CD8-positive, alpha-beta memory T cell (primary cell): ENCODE measurements around the gene HIF3A. TPM values are rescaled to one million over a fixed set of nuclear protein-coding genes. Genes with fewer than 3 reads are reported as not detected.

Source experiments
- CTCF ChIA-PET: fragments of 350-600 bp; sonication (Branson Sonifier 250); formaldehyde crosslinking; loops from one replicate; lab custom pipeline; 2021; ENCODE audit warnings: antibody characterized with exemption; lab: Charles Lee
- POLR2A ChIA-PET: fragments of 350-600 bp; sonication (Branson Sonifier 250); formaldehyde crosslinking; loops from one replicate; lab custom pipeline; 2021; ENCODE audit warnings: antibody characterized with exemption; lab: Charles Lee
- DNase-seq, 5 donors: peaks; one replicate each; pipeline versions ENCODE4 v3.0.0 to v3.0.0-alpha.2; 2020 to 2022; ENCODE audit warnings: mixed read lengths in 1 of 5
- H3K27ac ChIP-seq: one replicate; pipeline ENCODE4 v1.7.0; 2013; ENCODE audit warnings: low read depth, mild to moderate bottlenecking, low read length, moderate library complexity
- H3K27me3 ChIP-seq: 2 replicates; pipeline ENCODE4 v1.7.0; 2013; ENCODE audit warnings: low read length, mild to moderate bottlenecking; ENCODE audit not compliant: insufficient read depth, poor library complexity, severe bottlenecking
- H3K36me3 ChIP-seq: 2 replicates; pipeline ENCODE4 v1.7.0; 2013; ENCODE audit warnings: mild to moderate bottlenecking, low read length, moderate library complexity; ENCODE audit not compliant: insufficient read depth
- H3K4me1 ChIP-seq: 2 replicates; pipeline ENCODE4 v1.7.0; 2013; ENCODE audit warnings: mild to moderate bottlenecking, low read length, moderate library complexity; ENCODE audit not compliant: insufficient read depth
- H3K4me3 ChIP-seq: 2 replicates; pipeline ENCODE4 v1.7.0; 2013; ENCODE audit warnings: mild to moderate bottlenecking, low read length
- H3K9me3 ChIP-seq: 2 replicates; pipeline ENCODE4 v1.7.0; 2013; ENCODE audit warnings: mild to moderate bottlenecking, low read length
- H3K27ac Mint-ChIP-seq, 8 donors: one replicate each; pipeline ENCODE4 v1.8.0; 2020 to 2021; ENCODE audit warnings: mixed read lengths in 8 of 8, mild to moderate bottlenecking in 6 of 8, inconsistent platforms in 3 of 8, moderate library complexity in 3 of 8
- H3K27me3 Mint-ChIP-seq, 2 donors: one replicate each; pipeline ENCODE4 v1.8.0; 2020 to 2021; ENCODE audit warnings: mixed read lengths in 2 of 2, mild to moderate bottlenecking in 1 of 2, moderate library complexity in 1 of 2
- H3K36me3 Mint-ChIP-seq, 3 donors: one replicate each; pipeline ENCODE4 v1.8.0; 2020 to 2021; ENCODE audit warnings: mixed read lengths in 3 of 3, inconsistent platforms in 1 of 3, mild to moderate bottlenecking in 1 of 3
- H3K4me1 Mint-ChIP-seq, 3 donors: one replicate each; pipeline ENCODE4 v1.8.0; 2020 to 2021; ENCODE audit warnings: mixed read lengths in 3 of 3, inconsistent platforms in 1 of 3, mild to moderate bottlenecking in 1 of 3
- H3K4me3 Mint-ChIP-seq, 7 donors: one replicate each; pipeline ENCODE4 v1.8.0; 2020 to 2021; ENCODE audit warnings: mixed read lengths in 7 of 7, mild to moderate bottlenecking in 6 of 7, moderate library complexity in 4 of 7, inconsistent platforms in 2 of 7
- H3K9me3 Mint-ChIP-seq, 5 donors: one replicate each; pipeline ENCODE4 v1.8.0; 2020 to 2022; ENCODE audit warnings: mixed read lengths in 5 of 5, mild to moderate bottlenecking in 3 of 5, moderate library complexity in 2 of 5, inconsistent platforms in 1 of 5
- polyA plus RNA-seq: library from polyadenylated mRNA; unstranded; fragments of 300-500 nt; fragmentation: Illumina TruSeq; gene quantifications from one replicate; pipeline ENCODE4 v1.2.3, GENCODE V29; 2021
- total RNA-seq, 2 experiments: library from RNA; stranded (reverse); gene quantifications; one replicate each; pipeline ENCODE4 v1.2.3, GENCODE V29; 2021

HIF3A gene
- total and polyA plus RNA-seq, 3 experiments from 2014 or later, result not detected

GRCh38 chr19:46390121-46390858 is 93.4 kb downstream of the HIF3A start:
- ChIA-PET POLR2A (no interaction called here), CTCF (interaction anchor here (0.9 kb wide), 1 partner anchor 147 kb away, joined by 3 read pairs; no protein-coding TSS in a partner anchor)
- Mint-ChIP-seq H3K36me3 (peaks cover 5 to 65% (median 12%) of the 10 kb centered on the region in 3 donors), H3K27me3 (no peaks in the 10 kb centered on the region), H3K4me3 (no peak overlapping the region), H3K9me3 (no peaks in the 10 kb centered on the region), H3K27ac (no peak overlapping the region), H3K4me1 (peaks cover 3 to 7% (median 6%) of the 10 kb centered on the region in 3 donors)
- H3K4me1 ChIP-seq, result no peaks in the 10 kb centered on the region
- no peak overlapping the region for H3K4me3 ChIP-seq
- H3K27ac ChIP-seq, result no peak overlapping the region
- H3K36me3 ChIP-seq, result peaks cover 20% of the 10 kb centered on the region
- H3K27me3 ChIP-seq, result no peaks in the 10 kb centered on the region
- H3K9me3 ChIP-seq, result no peaks in the 10 kb centered on the region
- no peak for DNase-seq

- Histone ChIP-seq H3K4me1 (no peaks in the 10 kb centered on the region), H3K27ac (no peak overlapping the region), H3K36me3 (peaks cover 20% of the 10 kb centered on the region), H3K27me3 (no peaks in the 10 kb centered on the region), H3K9me3 (no peaks in the 10 kb centered on the region), H3K4me3 (no peak overlapping the region)
- H3K36me3 Mint-ChIP-seq, result peaks cover 5 to 64% (median 12%) of the 10 kb centered on the region in 3 donors
- POLR2A ChIA-PET, result no interaction called here
- H3K9me3 Mint-ChIP-seq, result no peaks in the 10 kb centered on the region
- H3K27me3 Mint-ChIP-seq, result no peaks in the 10 kb centered on the region
- H3K4me1 Mint-ChIP-seq, result peaks cover 3 to 10% (median 9%) of the 10 kb centered on the region in 3 donors
- H3K4me3 Mint-ChIP-seq, result no peak overlapping the region
- CTCF ChIA-PET, result no interaction called here
- peak in 1 of 5 donors; percentile 8 for DNase-seq
- peak overlapping the region in 1 of 8 donors; percentile 14 for H3K27ac Mint-ChIP-seq
Observed at GRCh38 chr19:46390866-46391265, 94.0 kb downstream of the HIF3A start.

DNA sequence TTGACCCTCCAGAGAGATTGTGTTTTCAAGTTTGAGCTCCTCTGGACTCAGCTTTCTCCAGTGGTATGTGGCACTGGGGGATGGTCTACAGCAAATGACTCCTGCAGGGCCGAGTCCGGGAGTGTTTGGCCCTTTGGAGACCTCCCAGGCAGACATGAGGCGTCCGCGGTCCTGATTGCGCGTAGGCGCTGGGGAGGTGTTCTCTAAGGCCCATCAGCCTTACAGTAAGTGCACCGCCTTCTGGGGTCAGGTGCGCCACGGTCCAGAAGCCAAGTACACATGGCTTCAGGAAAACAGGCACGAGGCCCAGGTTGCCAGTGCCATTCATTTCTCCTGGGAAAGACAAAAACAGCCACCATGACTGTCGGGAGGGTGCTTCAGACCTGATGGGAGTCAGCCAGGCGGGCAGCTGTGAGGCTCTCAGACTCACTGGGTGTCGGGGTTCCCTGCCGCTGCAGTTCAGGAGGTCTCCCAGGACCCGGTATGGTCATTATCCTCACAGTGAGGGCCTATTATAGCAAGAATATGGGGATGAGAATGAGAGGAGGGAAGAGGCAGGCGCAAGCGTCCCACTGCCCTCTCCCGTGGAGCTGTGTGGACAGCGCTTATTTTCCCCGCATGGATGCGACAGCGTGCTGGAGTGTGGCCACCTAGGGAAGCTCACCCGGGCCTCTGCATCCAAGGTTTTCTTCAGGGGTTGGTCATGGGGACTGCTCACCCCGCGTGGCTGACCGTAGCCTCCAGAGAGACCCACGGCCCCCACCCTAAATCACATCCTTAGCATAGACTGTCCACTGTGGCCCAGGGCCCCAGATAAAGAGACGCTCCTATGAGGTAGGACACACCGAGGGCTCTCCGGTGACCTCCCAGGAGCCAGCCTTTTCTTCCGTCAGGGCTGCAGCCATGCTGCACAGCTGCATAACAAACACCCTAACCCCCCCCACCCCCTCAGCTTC is 94.7 kb downstream of the HIF3A start:
- Histone ChIP-seq H3K9me3 (no peaks in the 10 kb centered on the region), H3K27me3 (no peaks in the 10 kb centered on the region), H3K27ac (no peak overlapping the region), H3K36me3 (peaks cover 20% of the 10 kb centered on the region), H3K4me3 (no peak overlapping the region), H3K4me1 (no peaks in the 10 kb centered on the region)
- ChIA-PET POLR2A (no interaction called here), CTCF (interaction anchor here (0.6 to 1.2 kb wide), 2 partner anchors 11 to 111 kb away, joined by 3 read pairs; no protein-coding TSS in a partner anchor)
- peak in 1 of 5 donors; percentile 21 for DNase-seq
- Mint-ChIP-seq H3K27ac (no peak overlapping the region), H3K4me3 (no peak overlapping the region), H3K27me3 (no peaks in the 10 kb centered on the region), H3K36me3 (peaks cover 5 to 60% (median 9%) of the 10 kb centered on the region in 3 donors), H3K4me1 (peaks cover 3 to 10% (median 9%) of the 10 kb centered on the region in 3 donors), H3K9me3 (no peaks in the 10 kb centered on the region)

GRCh38 chr19:46392252-46392801 is 95.5 kb downstream of the HIF3A start:
- Histone ChIP-seq H3K36me3 (peaks cover 13% of the 10 kb centered on the region), H3K4me3 (no peak overlapping the region), H3K9me3 (no peaks in the 10 kb centered on the region), H3K4me1 (no peaks in the 10 kb centered on the region), H3K27me3 (no peaks in the 10 kb centered on the region), H3K27ac (no peak overlapping the region)
- CTCF ChIA-PET, result interaction anchor here (0.6 to 1.2 kb wide), 2 partner anchors 10 to 112 kb away, joined by 3 read pairs; no protein-coding TSS in a partner anchor
- no peak overlapping the region for H3K4me3 Mint-ChIP-seq
- H3K9me3 Mint-ChIP-seq, result no peaks in the 10 kb centered on the region
- H3K27ac Mint-ChIP-seq, result peak overlapping the region in 1 of 8 donors; percentile 59
- POLR2A ChIA-PET, result no interaction called here
- peaks cover 3 to 10% (median 9%) of the 10 kb centered on the region in 3 donors for H3K4me1 Mint-ChIP-seq
- H3K27me3 Mint-ChIP-seq, result no peaks in the 10 kb centered on the region
- no peak for DNase-seq
- peaks cover 5 to 53% (median 9%) of the 10 kb centered on the region in 3 donors for H3K36me3 Mint-ChIP-seq

DNA sequence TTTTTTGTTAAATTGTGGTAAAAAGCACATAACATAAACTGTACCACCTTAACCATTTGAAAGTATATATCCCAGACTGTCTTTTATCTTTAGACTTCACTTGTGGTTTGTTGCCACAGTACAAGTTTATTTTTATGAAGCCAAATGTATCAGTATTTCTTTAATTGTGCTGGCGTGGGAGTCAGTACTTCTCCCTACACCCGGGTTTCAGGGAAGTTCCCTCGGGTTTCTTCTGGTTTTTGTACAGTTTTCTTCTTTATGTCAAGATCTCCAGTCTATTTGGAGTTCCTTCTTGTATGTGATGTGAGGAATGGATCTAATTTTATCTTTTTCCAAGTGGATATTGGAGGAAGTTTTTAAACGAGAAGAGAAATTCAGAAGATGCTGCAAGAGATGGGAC is 96.0 kb downstream of the HIF3A start:
- Mint-ChIP-seq H3K27ac (peak overlapping the region in 1 of 8 donors; percentile 59), H3K27me3 (no peaks in the 10 kb centered on the region), H3K4me1 (peaks cover 3 to 10% (median 9%) of the 10 kb centered on the region in 3 donors), H3K4me3 (peak overlapping the region in 1 of 7 donors; percentile 5), H3K36me3 (peaks cover 5 to 48% (median 6%) of the 10 kb centered on the region in 3 donors), H3K9me3 (no peaks in the 10 kb centered on the region)
- DNase-seq, result no peak
- Histone ChIP-seq H3K27ac (no peak overlapping the region), H3K4me1 (no peaks in the 10 kb centered on the region), H3K27me3 (no peaks in the 10 kb centered on the region), H3K36me3 (peaks cover 12% of the 10 kb centered on the region), H3K9me3 (no peaks in the 10 kb centered on the region), H3K4me3 (no peak overlapping the region)
- ChIA-PET POLR2A (no interaction called here), CTCF (interaction anchor here (1.2 kb wide), 1 partner anchor 112 kb away, joined by 3 read pairs; no protein-coding TSS in a partner anchor)

Other genes with a start within 250 kb of the HIF3A start
- gene IGFL3, start 172.4 kb upstream of the HIF3A start, total RNA-seq, result not detected
- not detected for gene IGFL3, start 172.4 kb upstream of the HIF3A start, polyA plus RNA-seq
- not detected for gene IGFL2, start 148.8 kb upstream of the HIF3A start, total RNA-seq
- not detected for gene IGFL2, start 148.8 kb upstream of the HIF3A start, polyA plus RNA-seq
- gene IGFL1, start 67.3 kb upstream of the HIF3A start, total RNA-seq, result not detected
- not detected for gene IGFL1, start 67.3 kb upstream of the HIF3A start, polyA plus RNA-seq
- 100 to 1,000 TPM; 124 TPM for gene PPP5C, start 50.0 kb downstream of the HIF3A start, total RNA-seq
- 38.7 TPM for gene PPP5C, start 50.0 kb downstream of the HIF3A start, polyA plus RNA-seq
- not detected for gene CCDC8, start 116.5 kb downstream of the HIF3A start, total RNA-seq
- not detected for gene CCDC8, start 116.5 kb downstream of the HIF3A start, polyA plus RNA-seq
- gene PNMA8C, start 131.9 kb downstream of the HIF3A start, total RNA-seq, result not detected
- not detected for gene PNMA8C, start 131.9 kb downstream of the HIF3A start, polyA plus RNA-seq
- under 1 TPM; 0.49 to 0.61 TPM for gene PNMA8A, start 174.5 kb downstream of the HIF3A start, total RNA-seq
- not detected for gene PNMA8A, start 174.5 kb downstream of the HIF3A start, polyA plus RNA-seq
- under 1 TPM in 1 of 2 experiments, not detected in 1; 0.04 TPM for gene PNMA8B, start 198.8 kb downstream of the HIF3A start, total RNA-seq
- gene PNMA8B, start 198.8 kb downstream of the HIF3A start, polyA plus RNA-seq, result not detected